LNCaP clone FGC (cell line): ENCODE measurements around the gene ZNF76.

Source experiments
- DNase-seq: peaks from one replicate; pipeline ENCODE4 v3.0.0-alpha.2; 2011; ENCODE audit warnings: low read depth
- H3K4me3 ChIP-seq: 2 replicates; pipeline ENCODE4 v1.5.1; 2011; ENCODE audit warnings: mild to moderate bottlenecking, low read depth, low read length, control low read depth
- TF ChIP-seq, protein P1 (sequence below): IDR thresholded peaks from 2 replicates; pipeline ENCODE4 v1.5.1; 2012; ENCODE audit warnings: mild to moderate bottlenecking; ENCODE audit not compliant: control insufficient read depth, insufficient read depth; ENCODE audit errors: extremely low read depth

ZNF76 gene

DNA sequence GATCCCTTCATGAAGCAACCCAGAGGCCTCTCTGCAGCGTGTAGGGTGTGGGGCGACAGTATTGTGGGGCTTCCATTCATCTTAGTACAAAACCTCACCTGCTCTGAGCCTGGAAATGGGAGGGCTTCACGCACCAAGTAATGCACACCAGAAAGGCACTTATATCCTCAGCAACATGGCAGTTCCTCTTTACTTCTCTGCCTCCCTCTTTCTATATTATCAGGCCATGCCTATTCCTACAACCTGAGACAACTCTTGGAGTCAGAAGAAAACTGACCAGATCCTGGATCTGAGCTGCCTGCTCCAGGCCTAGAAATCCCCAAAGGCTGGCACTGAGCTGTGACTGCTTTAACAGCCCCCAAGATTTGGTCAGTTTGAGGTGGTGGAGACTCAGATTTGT, 7.6 kb upstream of the ZNF76 start:
- DNase-seq, result no peak
- TF ChIP-seq, protein P1, sequence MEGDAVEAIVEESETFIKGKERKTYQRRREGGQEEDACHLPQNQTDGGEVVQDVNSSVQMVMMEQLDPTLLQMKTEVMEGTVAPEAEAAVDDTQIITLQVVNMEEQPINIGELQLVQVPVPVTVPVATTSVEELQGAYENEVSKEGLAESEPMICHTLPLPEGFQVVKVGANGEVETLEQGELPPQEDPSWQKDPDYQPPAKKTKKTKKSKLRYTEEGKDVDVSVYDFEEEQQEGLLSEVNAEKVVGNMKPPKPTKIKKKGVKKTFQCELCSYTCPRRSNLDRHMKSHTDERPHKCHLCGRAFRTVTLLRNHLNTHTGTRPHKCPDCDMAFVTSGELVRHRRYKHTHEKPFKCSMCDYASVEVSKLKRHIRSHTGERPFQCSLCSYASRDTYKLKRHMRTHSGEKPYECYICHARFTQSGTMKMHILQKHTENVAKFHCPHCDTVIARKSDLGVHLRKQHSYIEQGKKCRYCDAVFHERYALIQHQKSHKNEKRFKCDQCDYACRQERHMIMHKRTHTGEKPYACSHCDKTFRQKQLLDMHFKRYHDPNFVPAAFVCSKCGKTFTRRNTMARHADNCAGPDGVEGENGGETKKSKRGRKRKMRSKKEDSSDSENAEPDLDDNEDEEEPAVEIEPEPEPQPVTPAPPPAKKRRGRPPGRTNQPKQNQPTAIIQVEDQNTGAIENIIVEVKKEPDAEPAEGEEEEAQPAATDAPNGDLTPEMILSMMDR, result no peak

DNA sequence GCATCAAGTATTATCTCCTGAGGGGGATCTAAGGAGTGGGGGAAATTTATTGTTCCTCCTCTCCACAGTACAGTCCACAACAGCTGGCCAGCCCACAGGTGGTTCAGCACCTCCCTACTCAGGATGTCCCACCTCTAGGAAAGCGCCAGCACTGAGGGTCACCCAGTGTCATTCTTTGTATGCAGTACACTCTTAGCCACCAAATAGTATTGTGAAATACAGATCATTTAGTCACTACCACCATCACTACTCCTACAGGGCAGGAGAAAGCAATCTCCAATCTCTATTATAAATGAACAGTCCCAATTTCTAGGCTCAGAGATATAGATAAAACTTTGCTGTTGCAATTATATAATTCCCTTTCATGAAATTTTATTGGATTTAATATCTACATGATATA, 6.3 kb upstream of the ZNF76 start:
- TF ChIP-seq, protein P1, result no peak
- no peak overlapping the region for H3K4me3 ChIP-seq
- DNase-seq, result no peak

More for the DNA sequence above, 7.6 kb upstream of the ZNF76 start:
- no peak overlapping the region for H3K4me3 ChIP-seq

DNA sequence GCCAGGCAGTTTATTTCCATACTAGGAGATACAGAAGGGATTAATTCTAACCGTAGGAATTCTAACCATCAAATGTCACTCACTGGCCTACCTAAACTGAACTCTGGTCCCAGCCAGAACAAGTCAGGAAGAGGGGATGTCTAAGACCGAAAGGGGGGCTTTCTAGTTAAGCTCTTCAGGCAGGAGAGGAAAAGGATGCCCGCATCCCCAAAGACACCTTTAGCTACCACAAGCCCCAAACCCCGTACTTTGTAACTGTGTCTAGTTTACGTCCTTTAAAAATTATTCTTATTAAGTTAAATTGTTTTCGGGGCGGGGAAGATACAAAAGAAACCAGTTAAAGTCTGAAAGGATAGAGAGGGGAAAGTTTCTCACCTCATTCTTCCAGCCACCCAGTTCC, 1.2 kb upstream of the ZNF76 start:
- TF ChIP-seq, protein P1, result no peak
- peak overlapping the region; percentile 87 for H3K4me3 ChIP-seq

DNA sequence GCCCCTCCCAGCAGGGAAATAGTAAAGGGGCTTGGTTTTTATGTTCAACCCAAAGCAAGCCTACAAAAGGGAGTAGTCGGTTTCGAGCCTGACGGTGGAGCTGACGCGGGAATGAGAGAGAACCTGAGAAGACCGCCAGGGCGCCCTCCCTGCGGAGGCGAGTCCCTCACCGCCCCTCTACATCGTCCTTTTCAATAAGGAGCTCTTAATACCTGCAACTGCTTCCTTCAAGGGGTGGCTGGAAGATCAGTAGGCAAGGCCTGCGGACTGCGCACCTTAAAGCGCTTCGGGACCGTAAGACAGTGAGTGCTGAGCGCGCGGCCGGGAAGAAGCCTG, 709 bp upstream of the ZNF76 start:
- no peak for DNase-seq
- TF ChIP-seq, protein P1, result no peak
- H3K4me3 ChIP-seq, result peak overlapping the region; percentile 87

More for the DNA sequence above, 1.2 kb upstream of the ZNF76 start:
- DNase-seq, result no peak

DNA sequence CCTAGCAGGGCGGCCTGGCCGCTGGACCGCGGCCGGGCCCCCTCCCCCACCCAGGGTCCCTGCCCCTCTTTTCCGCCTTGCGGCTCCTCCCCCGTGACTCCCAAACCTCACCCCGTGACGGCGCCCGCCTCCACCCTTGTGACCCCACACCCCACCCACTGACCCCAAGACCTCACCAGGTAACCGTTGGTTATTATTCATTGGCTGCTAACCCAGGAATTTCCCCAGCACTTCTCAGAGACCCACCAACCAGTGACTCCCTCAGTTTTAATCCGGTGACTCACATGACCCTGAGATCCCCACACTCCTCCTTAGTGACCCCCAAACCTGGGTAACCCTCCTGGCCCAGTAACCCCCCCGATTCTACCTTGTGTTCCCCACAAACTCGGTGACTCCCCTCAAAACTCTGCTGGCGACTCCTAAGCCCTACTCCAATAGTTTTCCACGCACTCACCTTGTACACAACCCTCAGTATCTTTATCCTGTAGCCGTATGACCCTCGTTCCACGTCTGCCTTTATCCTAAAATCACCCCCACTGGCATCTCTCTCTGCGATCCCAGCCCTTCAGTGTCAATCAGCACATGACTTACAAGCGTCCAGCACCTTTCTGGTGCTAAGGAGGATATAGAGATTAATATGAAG, 534 bp downstream of the ZNF76 start:
- TF ChIP-seq, protein P1, result no peak

DNA sequence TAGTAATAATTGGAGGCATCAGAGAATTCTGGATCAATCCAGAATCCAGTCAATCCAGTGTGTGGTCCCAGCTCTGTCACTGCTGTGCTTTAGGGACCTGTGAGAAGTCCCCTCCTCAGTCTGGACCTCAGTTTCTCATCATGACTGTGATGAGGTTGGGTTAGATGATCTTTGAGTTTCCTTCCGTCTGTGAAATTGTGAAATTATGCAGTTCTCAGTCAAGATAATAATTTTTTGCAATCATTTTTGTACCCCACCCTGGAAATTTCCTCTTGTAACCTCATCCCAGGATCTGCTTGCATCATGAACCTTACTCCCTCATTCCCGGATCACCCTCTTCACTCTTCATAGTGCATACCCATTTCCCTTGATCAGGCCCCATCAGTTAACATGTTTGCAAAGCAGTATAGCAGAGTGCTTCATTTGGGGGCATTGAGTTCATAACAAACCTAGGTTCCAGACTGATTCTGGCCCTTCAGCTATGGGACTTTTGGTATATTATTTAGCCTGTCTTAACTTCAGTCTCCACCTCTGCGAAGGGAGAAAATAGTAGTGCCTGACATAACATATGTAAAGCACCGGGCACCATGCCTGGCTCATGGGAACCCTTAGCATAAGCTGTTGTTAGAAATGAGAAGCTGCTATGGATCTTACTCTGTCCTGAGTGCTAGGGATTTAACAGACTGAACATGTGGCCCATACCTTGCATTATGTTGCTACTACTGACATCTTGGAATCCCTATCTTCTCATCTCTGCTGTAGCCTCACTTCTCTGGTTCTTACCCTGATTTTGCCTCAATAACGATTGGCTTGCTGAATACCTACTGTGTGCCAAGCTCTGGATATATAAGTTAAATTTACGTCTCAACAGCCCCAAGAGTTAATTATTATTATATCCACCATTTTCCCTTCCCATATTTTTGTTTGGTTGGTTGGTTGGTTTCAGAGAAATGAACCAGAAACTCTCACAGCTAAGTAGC, 1.3 kb downstream of the ZNF76 start:
- TF ChIP-seq, protein P1, result no peak
- peak overlapping the region; percentile 87 for H3K4me3 ChIP-seq
- DNase-seq, result no peak

More for the DNA sequence above, 534 bp downstream of the ZNF76 start:
- H3K4me3 ChIP-seq, result peak overlapping the region; percentile 87
- DNase-seq, result peak; percentile 32
